Measurements from ENCODE around the gene GLIPR1L2. TPM values are rescaled to one million over a fixed set of nuclear protein-coding genes. Genes with fewer than 3 reads are reported as not detected.
"Not testable (repeated sequence)": the region's sequence is repeated elsewhere in the genome, so short reads cannot be mapped to it uniquely, and the experiment has no call there.

GLIPR1L2 gene
- total RNA-seq, 1 donor from 2014 or later, result not detected

- Histone ChIP-seq H3K9ac (ENCODE audit: low read depth in 1 of 3, low read length in 3 of 3) (no peak overlapping the region), H3K4me1 (ENCODE audit: control insufficient read depth in 3 of 3, insufficient read depth in 3 of 3, low read length in 3 of 3) (no peaks in the 10 kb centered on the region), H3K36me3 (ENCODE audit: control insufficient read depth in 3 of 3, insufficient read depth in 3 of 3, low read length in 3 of 3) (no peaks in the 10 kb centered on the region), H3K27ac (ENCODE audit: low read depth, low read length) (no peak overlapping the region), H3K4me3 (ENCODE audit: low read length in 3 of 3) (no peak overlapping the region), H3K9me3 (ENCODE audit: control insufficient read depth in 3 of 3, low read length in 3 of 3) (no peaks in the 10 kb centered on the region), H3K27me3 (ENCODE audit: control insufficient read depth in 3 of 3, insufficient read depth in 3 of 3, low read length in 3 of 3) (no peaks in the 10 kb centered on the region)
Observed at GRCh38 chr12:75419841-75420240, 29.0 kb downstream of the GLIPR1L2 start.

GRCh38 chr12:75427491-75427890, 36.6 kb downstream of the GLIPR1L2 start:
- no peak overlapping the region for H3K4me3 ChIP-seq (ENCODE audit: low read length in 3 of 3)
- H3K27ac ChIP-seq (ENCODE audit: low read depth, low read length), result no peak overlapping the region
- H3K36me3 ChIP-seq (ENCODE audit: control insufficient read depth in 3 of 3, insufficient read depth in 3 of 3, low read length in 3 of 3), result no peaks in the 10 kb centered on the region
- H3K4me1 ChIP-seq (ENCODE audit: control insufficient read depth in 3 of 3, insufficient read depth in 3 of 3, low read length in 3 of 3), result no peaks in the 10 kb centered on the region
- H3K27me3 ChIP-seq (ENCODE audit: control insufficient read depth in 3 of 3, insufficient read depth in 3 of 3, low read length in 3 of 3), result no peaks in the 10 kb centered on the region
- no peaks in the 10 kb centered on the region for H3K9me3 ChIP-seq (ENCODE audit: control insufficient read depth in 3 of 3, low read length in 3 of 3)
- H3K9ac ChIP-seq (ENCODE audit: low read depth in 1 of 3, low read length in 3 of 3), result no peak overlapping the region

- Histone ChIP-seq H3K36me3 (ENCODE audit: control insufficient read depth in 3 of 3, insufficient read depth in 3 of 3, low read length in 3 of 3) (no peaks in the 10 kb centered on the region), H3K27ac (ENCODE audit: low read depth, low read length) (no peak overlapping the region), H3K9ac (ENCODE audit: low read depth in 1 of 3, low read length in 3 of 3) (no peak overlapping the region), H3K27me3 (ENCODE audit: control insufficient read depth in 3 of 3, insufficient read depth in 3 of 3, low read length in 3 of 3) (no peaks in the 10 kb centered on the region), H3K4me3 (ENCODE audit: low read length in 3 of 3) (no peak overlapping the region), H3K4me1 (ENCODE audit: control insufficient read depth in 3 of 3, insufficient read depth in 3 of 3, low read length in 3 of 3) (no peaks in the 10 kb centered on the region), H3K9me3 (ENCODE audit: control insufficient read depth in 3 of 3, low read length in 3 of 3) (no peaks in the 10 kb centered on the region)
Observed at GRCh38 chr12:75428767-75429166, 37.9 kb downstream of the GLIPR1L2 start.

GRCh38 chr12:75432924-75433323, 42.0 kb downstream of the GLIPR1L2 start:
- no peaks in the 10 kb centered on the region for H3K4me1 ChIP-seq (ENCODE audit: control insufficient read depth in 3 of 3, insufficient read depth in 3 of 3, low read length in 3 of 3)
- H3K9me3 ChIP-seq (ENCODE audit: control insufficient read depth in 3 of 3, low read length in 3 of 3), result no peaks in the 10 kb centered on the region
- H3K4me3 ChIP-seq (ENCODE audit: low read length in 3 of 3), result no peak overlapping the region
- H3K27ac ChIP-seq (ENCODE audit: low read depth, low read length), result no peak overlapping the region
- H3K36me3 ChIP-seq (ENCODE audit: control insufficient read depth in 3 of 3, insufficient read depth in 3 of 3, low read length in 3 of 3), result no peaks in the 10 kb centered on the region
- no peaks in the 10 kb centered on the region for H3K27me3 ChIP-seq (ENCODE audit: control insufficient read depth in 3 of 3, insufficient read depth in 3 of 3, low read length in 3 of 3)
- no peak overlapping the region for H3K9ac ChIP-seq (ENCODE audit: low read depth in 1 of 3, low read length in 3 of 3)

GRCh38 chr12:75437564-75437963, 46.7 kb downstream of the GLIPR1L2 start:
- Histone ChIP-seq H3K4me1 (ENCODE audit: control insufficient read depth in 3 of 3, insufficient read depth in 3 of 3, low read length in 3 of 3) (no peaks in the 10 kb centered on the region), H3K4me3 (ENCODE audit: low read length in 3 of 3) (no peak overlapping the region), H3K9me3 (ENCODE audit: control insufficient read depth in 3 of 3, low read length in 3 of 3) (peaks cover 0 to 5% (median 0%) of the 10 kb centered on the region in 3 donors), H3K9ac (ENCODE audit: low read depth in 1 of 3, low read length in 3 of 3) (no peak overlapping the region), H3K27me3 (ENCODE audit: control insufficient read depth in 3 of 3, insufficient read depth in 3 of 3, low read length in 3 of 3) (no peaks in the 10 kb centered on the region), H3K27ac (ENCODE audit: low read depth, low read length) (no peak overlapping the region), H3K36me3 (ENCODE audit: control insufficient read depth in 3 of 3, insufficient read depth in 3 of 3, low read length in 3 of 3) (no peaks in the 10 kb centered on the region)

- no peak overlapping the region for H3K27ac ChIP-seq (ENCODE audit: low read depth, low read length)
- no peaks in the 10 kb centered on the region for H3K27me3 ChIP-seq (ENCODE audit: control insufficient read depth in 3 of 3, insufficient read depth in 3 of 3, low read length in 3 of 3)
- no peaks in the 10 kb centered on the region for H3K36me3 ChIP-seq (ENCODE audit: control insufficient read depth in 3 of 3, insufficient read depth in 3 of 3, low read length in 3 of 3)
- no peak overlapping the region for H3K4me3 ChIP-seq (ENCODE audit: low read length in 3 of 3)
- H3K9ac ChIP-seq (ENCODE audit: low read depth in 1 of 3, low read length in 3 of 3), result no peak overlapping the region
- no peaks in the 10 kb centered on the region for H3K4me1 ChIP-seq (ENCODE audit: control insufficient read depth in 3 of 3, insufficient read depth in 3 of 3, low read length in 3 of 3)
- peaks cover 0 to 5% (median 0%) of the 10 kb centered on the region in 3 donors for H3K9me3 ChIP-seq (ENCODE audit: control insufficient read depth in 3 of 3, low read length in 3 of 3)
Observed at GRCh38 chr12:75438059-75438754, 47.3 kb downstream of the GLIPR1L2 start.

- Histone ChIP-seq H3K9ac (ENCODE audit: low read depth in 1 of 3, low read length in 3 of 3) (no peak overlapping the region), H3K4me3 (ENCODE audit: low read length in 3 of 3) (no peak overlapping the region), H3K9me3 (ENCODE audit: control insufficient read depth in 3 of 3, low read length in 3 of 3) (peaks cover 0 to 5% (median 0%) of the 10 kb centered on the region in 3 donors), H3K27me3 (ENCODE audit: control insufficient read depth in 3 of 3, insufficient read depth in 3 of 3, low read length in 3 of 3) (no peaks in the 10 kb centered on the region), H3K4me1 (ENCODE audit: control insufficient read depth in 3 of 3, insufficient read depth in 3 of 3, low read length in 3 of 3) (no peaks in the 10 kb centered on the region), H3K27ac (ENCODE audit: low read depth, low read length) (no peak overlapping the region), H3K36me3 (ENCODE audit: control insufficient read depth in 3 of 3, insufficient read depth in 3 of 3, low read length in 3 of 3) (no peaks in the 10 kb centered on the region)
Observed at GRCh38 chr12:75439048-75439447, 48.2 kb downstream of the GLIPR1L2 start.

GRCh38 chr12:75439930-75440329, 49.0 kb downstream of the GLIPR1L2 start:
- Histone ChIP-seq H3K4me3 (ENCODE audit: low read length in 3 of 3) (no peak overlapping the region), H3K27me3 (ENCODE audit: control insufficient read depth in 3 of 3, insufficient read depth in 3 of 3, low read length in 3 of 3) (no peaks in the 10 kb centered on the region), H3K9me3 (ENCODE audit: control insufficient read depth in 3 of 3, low read length in 3 of 3) (peaks cover 0 to 5% (median 0%) of the 10 kb centered on the region in 3 donors), H3K9ac (ENCODE audit: low read depth in 1 of 3, low read length in 3 of 3) (no peak overlapping the region), H3K4me1 (ENCODE audit: control insufficient read depth in 3 of 3, insufficient read depth in 3 of 3, low read length in 3 of 3) (no peaks in the 10 kb centered on the region), H3K36me3 (ENCODE audit: control insufficient read depth in 3 of 3, insufficient read depth in 3 of 3, low read length in 3 of 3) (no peaks in the 10 kb centered on the region), H3K27ac (ENCODE audit: low read depth, low read length) (no peak overlapping the region)

GRCh38 chr12:75441687-75442449, 51.0 kb downstream of the GLIPR1L2 start:
- not testable (repeated sequence) for H3K9me3 ChIP-seq (ENCODE audit: control insufficient read depth in 3 of 3, low read length in 3 of 3); H3K9ac ChIP-seq (ENCODE audit: low read depth in 1 of 3, low read length in 3 of 3); H3K27ac ChIP-seq (ENCODE audit: low read depth, low read length); H3K4me1 ChIP-seq (ENCODE audit: control insufficient read depth in 3 of 3, insufficient read depth in 3 of 3, low read length in 3 of 3); H3K36me3 ChIP-seq (ENCODE audit: control insufficient read depth in 3 of 3, insufficient read depth in 3 of 3, low read length in 3 of 3); H3K4me3 ChIP-seq (ENCODE audit: low read length in 3 of 3); H3K27me3 ChIP-seq (ENCODE audit: control insufficient read depth in 3 of 3, insufficient read depth in 3 of 3, low read length in 3 of 3)

GRCh38 chr12:75442454-75442853, 51.6 kb downstream of the GLIPR1L2 start:
- not testable (repeated sequence) for H3K36me3 ChIP-seq (ENCODE audit: control insufficient read depth in 3 of 3, insufficient read depth in 3 of 3, low read length in 3 of 3); H3K27ac ChIP-seq (ENCODE audit: low read depth, low read length); H3K9me3 ChIP-seq (ENCODE audit: control insufficient read depth in 3 of 3, low read length in 3 of 3); H3K4me1 ChIP-seq (ENCODE audit: control insufficient read depth in 3 of 3, insufficient read depth in 3 of 3, low read length in 3 of 3); H3K4me3 ChIP-seq (ENCODE audit: low read length in 3 of 3); H3K27me3 ChIP-seq (ENCODE audit: control insufficient read depth in 3 of 3, insufficient read depth in 3 of 3, low read length in 3 of 3); H3K9ac ChIP-seq (ENCODE audit: low read depth in 1 of 3, low read length in 3 of 3)

All from skeletal muscle tissue (tissue), 4 donors.